Kidney (tissue), 14 donors: ENCODE measurements around the gene EDEM2. TPM values are rescaled to one million over a fixed set of nuclear protein-coding genes. Genes with fewer than 3 reads are reported as not detected.
"Not testable (repeated sequence)": the region's sequence is repeated elsewhere in the genome, so short reads cannot be mapped to it uniquely, and the experiment has no call there.

ENCODE experiments used
- DNase-seq, 5 donors: peaks; one replicate each; pipeline ENCODE4 v3.0.0-alpha.2; 2013 to 2020
- FAIRE-seq: peaks from 2 replicates; lab custom pipeline; 2012; peaks lifted over from hg19 to GRCh38; lab: Jason Lieb, UNC
- H3K27ac ChIP-seq, 2 donors: one replicate each; pipeline ENCODE4 v1.7.0; 2013; ENCODE audit warnings: low read depth in 2 of 2, low read length in 2 of 2, inconsistent platforms in 1 of 2
- H3K27me3 ChIP-seq: one replicate; pipeline ENCODE4 v1.7.1; 2013; ENCODE audit warnings: low read length, inconsistent platforms; ENCODE audit not compliant: control insufficient read depth, insufficient read depth
- H3K36me3 ChIP-seq, 3 donors: one replicate each; pipeline versions ENCODE4 v1.7.0 to v1.7.1; 2013; ENCODE audit warnings: low read length in 3 of 3, control low read depth in 1 of 3, inconsistent platforms in 1 of 3; ENCODE audit not compliant: insufficient read depth in 3 of 3, control insufficient read depth in 2 of 3
- H3K4me1 ChIP-seq, 3 donors: one replicate each; pipeline versions ENCODE4 v1.7.0 to v1.7.1; 2013; ENCODE audit warnings: low read length in 3 of 3, inconsistent platforms in 1 of 3, low read depth in 1 of 3; ENCODE audit not compliant: control insufficient read depth in 2 of 3, insufficient read depth in 2 of 3
- H3K4me3 ChIP-seq, 3 donors: one replicate each; pipeline versions ENCODE4 v1.7.0 to v1.8.1; 2013; ENCODE audit warnings: low read length in 3 of 3, control low read depth in 1 of 3, inconsistent platforms in 1 of 3
- H3K9ac ChIP-seq, 3 donors: one replicate each; pipeline versions ENCODE4 v1.7.0 to v1.7.1; 2013; ENCODE audit warnings: low read length in 3 of 3, control low read depth in 1 of 3, inconsistent platforms in 1 of 3
- H3K9me3 ChIP-seq, 3 donors: one replicate each; pipeline versions ENCODE4 v1.7.0 to v1.7.1; 2013; ENCODE audit warnings: low read length in 3 of 3, control low read depth in 1 of 3, inconsistent platforms in 1 of 3; ENCODE audit not compliant: control insufficient read depth in 2 of 3, insufficient read depth in 1 of 3
- intact Hi-C: fragments of 100-400 bp; cut with DNase I; formaldehyde crosslinking; loops from one replicate; pipeline ENCODE4 v1.11.1; 2022
- polyA plus RNA-seq: library from polyadenylated mRNA; stranded (reverse); fragments of 350-450 nt; fragmentation: Illumina TruSeq; extraction: RNeasy Lipid Tissue Mini Kit (QIAGEN cat#74804); gene quantifications from one replicate; pipeline ENCODE4 v1.2.3, GENCODE V29; 2014; ENCODE audit warnings: low read depth, low replicate concordance; ENCODE audit not compliant: insufficient read depth
- total RNA-seq: library from RNA; stranded (reverse); fragmentation: NEBNext Ultra II Directional; extraction: Animal tissue kit (Norgen Biotek cat#: 25700); gene quantifications from one replicate; pipeline ENCODE4 v1.2.1, GENCODE V29; 2021
- TF ChIP-seq, protein P1 (sequence below): IDR thresholded peaks from 3 replicates; pipeline ENCODE4 v1.5.1; 2012; ENCODE audit warnings: mild to moderate bottlenecking, moderate library complexity, borderline replicate concordance; ENCODE audit not compliant: insufficient read depth; ENCODE audit errors: extremely low read depth
- donor health status: control.
- donor health status: control.
- donor health status: control.
- donor health status: control.
- donor health status: control.
- donor health status: DM: yes; HTN: yes; CAD: no.
- donor health status: Normal renal cell carcinoma (clear cell type).

EDEM2 gene
- total and polyA plus RNA-seq, 2 donors from 2014 or later, result 27.1 to 30.0 TPM

DNA sequence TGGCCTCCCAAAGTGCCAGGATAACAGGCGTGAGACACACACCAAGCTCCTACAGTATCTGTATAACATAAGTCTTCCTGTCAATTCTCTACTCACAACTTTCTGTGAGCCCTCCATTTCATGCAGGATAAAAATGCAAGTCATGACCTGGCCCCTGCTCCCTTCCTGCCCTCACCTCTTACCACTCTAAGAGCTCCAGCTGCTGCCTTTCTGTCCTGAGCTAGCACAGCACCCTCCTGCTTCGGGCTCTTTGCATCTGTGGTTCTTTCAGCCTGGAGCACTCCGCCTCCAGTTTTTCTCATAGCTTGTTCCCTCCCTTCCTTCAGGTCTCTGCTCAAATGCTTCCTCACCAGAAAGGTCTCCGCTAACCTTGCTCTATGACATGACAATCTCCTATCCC is 30.9 kb downstream of the EDEM2 start:
- intact Hi-C loops, result no loop called here
- FAIRE-seq, result no peak
- TF ChIP-seq, protein P1, sequence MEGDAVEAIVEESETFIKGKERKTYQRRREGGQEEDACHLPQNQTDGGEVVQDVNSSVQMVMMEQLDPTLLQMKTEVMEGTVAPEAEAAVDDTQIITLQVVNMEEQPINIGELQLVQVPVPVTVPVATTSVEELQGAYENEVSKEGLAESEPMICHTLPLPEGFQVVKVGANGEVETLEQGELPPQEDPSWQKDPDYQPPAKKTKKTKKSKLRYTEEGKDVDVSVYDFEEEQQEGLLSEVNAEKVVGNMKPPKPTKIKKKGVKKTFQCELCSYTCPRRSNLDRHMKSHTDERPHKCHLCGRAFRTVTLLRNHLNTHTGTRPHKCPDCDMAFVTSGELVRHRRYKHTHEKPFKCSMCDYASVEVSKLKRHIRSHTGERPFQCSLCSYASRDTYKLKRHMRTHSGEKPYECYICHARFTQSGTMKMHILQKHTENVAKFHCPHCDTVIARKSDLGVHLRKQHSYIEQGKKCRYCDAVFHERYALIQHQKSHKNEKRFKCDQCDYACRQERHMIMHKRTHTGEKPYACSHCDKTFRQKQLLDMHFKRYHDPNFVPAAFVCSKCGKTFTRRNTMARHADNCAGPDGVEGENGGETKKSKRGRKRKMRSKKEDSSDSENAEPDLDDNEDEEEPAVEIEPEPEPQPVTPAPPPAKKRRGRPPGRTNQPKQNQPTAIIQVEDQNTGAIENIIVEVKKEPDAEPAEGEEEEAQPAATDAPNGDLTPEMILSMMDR, result no peak
- H3K36me3 ChIP-seq, result peaks cover 0 to 25% (median 21%) of the 10 kb centered on the region in 3 donors
- no peak for DNase-seq
- no peaks in the 10 kb centered on the region for H3K4me1 ChIP-seq
- no peaks in the 10 kb centered on the region for H3K9me3 ChIP-seq
- H3K4me3 ChIP-seq, result no peak overlapping the region
- H3K27ac ChIP-seq, result no peak overlapping the region
- no peak overlapping the region for H3K9ac ChIP-seq
- no peaks in the 10 kb centered on the region for H3K27me3 ChIP-seq

DNA sequence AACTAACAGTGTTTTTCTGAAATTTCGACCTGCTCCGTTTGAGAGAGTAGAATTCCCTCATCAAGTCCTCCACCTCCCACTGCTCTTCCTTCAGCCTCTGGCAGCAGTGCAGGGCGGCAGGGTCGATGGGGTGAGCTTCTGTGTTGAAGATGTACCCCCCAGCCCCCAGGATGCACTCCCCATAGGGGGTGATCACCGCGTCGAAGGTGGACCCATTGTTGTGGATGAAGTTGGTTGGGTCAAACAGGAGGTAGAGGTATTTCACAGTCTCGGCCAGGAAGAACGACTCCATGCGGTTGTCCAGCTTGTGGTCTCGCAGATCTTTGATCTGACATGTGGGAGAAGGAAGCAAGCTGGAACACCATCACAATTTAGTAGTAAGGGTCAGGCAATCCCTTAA is 31.5 kb downstream of the EDEM2 start:
- intact Hi-C loops, result no loop called here
- H3K4me3 ChIP-seq, result no peak overlapping the region
- TF ChIP-seq, protein P1, result no peak
- peaks cover 0 to 22% (median 21%) of the 10 kb centered on the region in 3 donors for H3K36me3 ChIP-seq
- FAIRE-seq (no peak), DNase-seq (peak in 1 of 5 donors; percentile 12)
- no peaks in the 10 kb centered on the region for H3K9me3 ChIP-seq
- no peak overlapping the region for H3K9ac ChIP-seq
- H3K27ac ChIP-seq, result no peak overlapping the region
- no peaks in the 10 kb centered on the region for H3K4me1 ChIP-seq
- no peaks in the 10 kb centered on the region for H3K27me3 ChIP-seq

DNA sequence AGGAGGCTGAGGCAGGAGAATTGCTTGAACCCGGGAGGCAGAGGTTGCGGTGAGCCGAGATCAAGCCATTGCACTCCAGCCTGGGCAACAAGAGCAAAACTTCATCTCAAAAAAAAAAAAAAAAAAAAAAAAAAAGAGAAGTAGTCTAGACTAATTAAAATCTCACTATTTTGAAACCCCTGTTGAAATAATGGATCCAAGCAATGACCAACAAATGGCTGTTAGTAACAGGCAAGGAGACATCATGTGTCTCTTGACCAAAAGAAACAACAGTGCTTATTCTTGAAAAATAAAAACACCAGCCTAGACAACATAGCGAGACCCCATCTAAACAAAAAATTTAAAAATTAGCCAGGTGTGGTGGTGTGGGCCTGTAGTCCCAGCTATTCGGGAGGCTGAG is 34.9 kb downstream of the EDEM2 start:
- H3K9ac ChIP-seq, H3K27ac ChIP-seq, H3K9me3 ChIP-seq, H3K36me3 ChIP-seq, FAIRE-seq, H3K4me3 ChIP-seq, intact Hi-C loops, DNase-seq, H3K4me1 ChIP-seq, H3K27me3 ChIP-seq: not testable (repeated sequence)

DNA sequence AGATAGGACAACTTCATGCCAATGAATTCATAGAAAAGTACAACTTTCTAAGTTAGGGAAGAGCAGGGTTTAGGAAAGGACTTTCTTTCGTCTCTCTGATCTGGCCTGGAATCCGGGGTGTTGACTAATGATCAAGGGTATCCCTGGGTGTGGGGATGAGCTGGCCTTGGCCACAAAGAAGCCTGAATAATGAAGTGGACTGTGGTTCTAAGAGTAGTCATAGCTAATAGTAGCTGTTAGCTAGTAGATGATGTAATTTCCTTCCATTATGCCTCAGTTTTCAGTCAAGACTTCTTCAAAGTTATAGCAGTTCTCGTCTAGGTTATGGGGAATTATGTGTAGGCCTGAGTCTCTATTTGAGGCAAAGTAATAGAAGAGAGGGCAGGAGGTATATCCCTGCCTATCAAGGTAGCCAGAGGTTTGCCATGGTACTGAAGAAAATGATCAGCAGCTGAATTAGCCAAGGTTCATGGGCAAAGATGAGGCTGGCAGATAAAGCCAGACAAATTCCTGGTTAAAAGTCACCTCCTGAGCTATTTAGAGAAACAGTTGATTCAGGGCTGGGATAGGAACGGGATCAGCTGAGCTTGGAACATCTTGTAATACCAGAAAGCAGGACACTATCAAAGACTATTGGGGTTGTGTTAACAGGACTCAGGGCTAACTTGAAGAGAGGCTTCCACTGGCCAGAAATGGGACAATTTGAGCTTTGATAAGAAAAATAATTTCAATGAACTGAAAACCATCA is 35.8 kb downstream of the EDEM2 start:
- H3K27ac ChIP-seq, result no peak overlapping the region
- TF ChIP-seq, protein P1, result no peak
- peaks cover 0 to 5% (median 5%) of the 10 kb centered on the region in 3 donors for H3K36me3 ChIP-seq
- H3K9me3 ChIP-seq, result no peaks in the 10 kb centered on the region
- no peaks in the 10 kb centered on the region for H3K27me3 ChIP-seq
- DNase-seq (no peak), FAIRE-seq (no peak)
- H3K4me3 ChIP-seq, result no peak overlapping the region
- intact Hi-C loops, result no loop called here
- no peak overlapping the region for H3K9ac ChIP-seq
- no peaks in the 10 kb centered on the region for H3K4me1 ChIP-seq
